RKO (cell line): Measurements from ENCODE around the gene HADHA.
A peak's percentile ranks its signal among the peaks of the same experiment; 100 is the strongest.
"Not testable (repeated sequence)": the region's sequence is repeated elsewhere in the genome, so short reads cannot be mapped to it uniquely, and the experiment has no call there.

Experiments used
- DNase-seq: peaks from one replicate; pipeline ENCODE4 v3.0.0-alpha.2; 2016; ENCODE audit warnings: low spot score

Gene HADHA

GRCh38 chr2:26244309-26245230, at the start of gene HADHA, which contains the start of gene HADHB:
Gene HADHA, minus strand, starts transcription at chr2:26244632. Its CDS starts 36 bp downstream, at chr2:26244596.
Gene HADHB, plus strand, starts transcription at chr2:26244939. Its CDS starts 9,316 bp downstream, at chr2:26254255.
- peak; percentile 94 for DNase-seq

- DNase-seq: peak; percentile 52
Measured at GRCh38 chr2:26292646-26293045, 48.2 kb upstream of the HADHA start.

- DNase-seq: no peak
Measured at GRCh38 chr2:26290001-26290400, 45.6 kb upstream of the HADHA start.

GRCh38 chr2:26285931-26286330, 41.5 kb upstream of the HADHA start:
- no peak for DNase-seq

GRCh38 chr2:26284132-26284531, 39.7 kb upstream of the HADHA start:
- peak; percentile 6 for DNase-seq

GRCh38 chr2:26283606-26284005, 39.2 kb upstream of the HADHA start:
- no peak for DNase-seq

GRCh38 chr2:26281226-26281625, 36.8 kb upstream of the HADHA start:
- DNase-seq: no peak

- no peak for DNase-seq
Measured at GRCh38 chr2:26279886-26280285, 35.5 kb upstream of the HADHA start.

- no peak for DNase-seq
Measured at GRCh38 chr2:26276484-26277227, 32.2 kb upstream of the HADHA start.

GRCh38 chr2:26274058-26274613, 29.7 kb upstream of the HADHA start:
- DNase-seq: no peak

- DNase-seq: no peak
Measured at GRCh38 chr2:26273501-26273900, 29.1 kb upstream of the HADHA start.

GRCh38 chr2:26270373-26270772, 25.9 kb upstream of the HADHA start:
- DNase-seq: no peak

- peak; percentile 24 for DNase-seq
Measured at GRCh38 chr2:26269571-26270158, 25.2 kb upstream of the HADHA start.

- not testable (repeated sequence) for DNase-seq
Measured at GRCh38 chr2:26268670-26269385, 24.4 kb upstream of the HADHA start.

- DNase-seq: no peak
Measured at GRCh38 chr2:26268213-26268612, 23.8 kb upstream of the HADHA start.

- DNase-seq: not testable (repeated sequence)
Measured at GRCh38 chr2:26258836-26259235, 14.4 kb upstream of the HADHA start.

GRCh38 chr2:26255759-26256384, 11.4 kb upstream of the HADHA start:
- DNase-seq: no peak

GRCh38 chr2:26251893-26252292, 7.5 kb upstream of the HADHA start:
- DNase-seq: no peak

GRCh38 chr2:26249625-26250024, 5.2 kb upstream of the HADHA start:
- DNase-seq: no peak

- peak; percentile 91 for DNase-seq
Measured at GRCh38 chr2:26246818-26247217, 2.4 kb upstream of the HADHA start.

GRCh38 chr2:26245810-26246209, 1.4 kb upstream of the HADHA start:
- DNase-seq: peak; percentile 76
